Measurements from ENCODE around the gene PXDN. TPM values are rescaled to one million over a fixed set of nuclear protein-coding genes. Genes with fewer than 3 reads are reported as not detected.

PXDN gene
- total and polyA plus RNA-seq, 10 of the 15 experiments (the other 5 are each of a cell fraction or from before 2014, with no cell fraction given) = 0.12 to 0.69 (median 0.23) TPM; not detected in 5

DNA sequence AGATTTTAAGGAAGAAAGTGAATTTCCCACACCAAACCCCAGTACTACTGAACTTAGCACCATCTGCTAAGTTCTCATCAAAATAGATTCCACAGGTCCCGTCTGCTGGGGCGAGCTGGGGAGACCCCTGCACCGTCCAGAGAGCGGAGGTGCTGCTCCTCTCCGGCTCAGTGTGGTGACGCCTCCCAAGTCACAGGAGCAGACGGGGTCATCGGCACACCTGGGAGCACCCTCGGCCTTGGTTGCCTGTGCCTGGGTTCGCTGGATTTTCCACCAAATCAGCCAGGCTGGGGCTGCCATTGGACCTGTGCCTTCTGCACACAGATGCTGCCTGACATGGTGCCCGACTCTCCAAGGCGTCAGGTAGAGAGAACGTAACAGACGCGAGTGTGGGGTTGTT, 141.3 kb downstream of the PXDN start:
- RAD21 ChIA-PET (ENCODE audit: unreplicated experiment) = no interaction called here
- H3K27me3 ChIP-seq (replicated peaks in 1 of 2; ENCODE audit: control insufficient read depth in 2 of 2, insufficient read depth in 2 of 2, low read length in 1 of 2) = no peaks in the 10 kb centered on the region
- intact Hi-C loops (cut with micrococcal nuclease; ENCODE audit: unreplicated experiment) (no loop called here), in situ Hi-C loops (cut with MboI) (no loop called here)
- H3K79me2 ChIP-seq (ENCODE audit: control insufficient read depth, insufficient read depth, low read length) = no peaks in the 10 kb centered on the region
- CTCF ChIA-PET = no interaction called here
- 63% methylated on average over 15 of the region's 15 CpGs for WGBS (ENCODE audit: insufficient coverage, insufficient replicate concordance, low lambda C conversion rate, missing lambda C conversion rate)
- no peak overlapping the region for H2AFZ ChIP-seq (ENCODE audit: control insufficient read depth, low read depth, low read length)
- TF ChIP-seq ZBED1 (IDR thresholded peaks at IDR 0.05; ENCODE audit: borderline replicate concordance) (no peak), SRF (IDR thresholded peaks at IDR 0.05; ENCODE audit: low read depth in 2 of 2, low read length in 2 of 2) (no peak), EED (IDR thresholded peaks at IDR 0.05; ENCODE audit: low read depth) (no peak), MTA2 (IDR thresholded peaks at IDR 0.05; ENCODE audit: low read depth) (no peak)
- FAIRE-seq (no peak), DNase-seq (ENCODE audit: low read depth, low spot score) (no peak), ATAC-seq (no peak)
- POLR2A ChIA-PET = no interaction called here
- H3K27ac ChIP-seq (ENCODE audit: control insufficient read depth, insufficient read depth) = no peak overlapping the region
- H4K20me1 ChIP-seq (ENCODE audit: control insufficient read depth, insufficient read depth) = no peaks in the 10 kb centered on the region
- H3K36me3 ChIP-seq (ENCODE audit: control insufficient read depth in 2 of 2, insufficient read depth in 2 of 2, low read length in 1 of 2) = no peaks in the 10 kb centered on the region
- SMC1A ChIA-PET (ENCODE audit: uncharacterized antibody, unreplicated experiment) = no interaction called here
- H3K9ac ChIP-seq (ENCODE audit: control insufficient read depth, insufficient read depth, low read length) = no peak overlapping the region
- BruUV-seq (replicated peaks) = no TSS peak
- H3K9me3 ChIP-seq (replicated peaks; ENCODE audit: control insufficient read depth, insufficient read depth, low read length) = no peaks in the 10 kb centered on the region; the same call in 2 of the 3 replicates
- H3K4me2 ChIP-seq (ENCODE audit: control insufficient read depth, insufficient read depth) = no peak overlapping the region
- no peaks in the 10 kb centered on the region for H3K4me1 ChIP-seq (ENCODE audit: control insufficient read depth, insufficient read depth, low read length)
- H3K4me3 ChIP-seq = no peak overlapping the region

DNA sequence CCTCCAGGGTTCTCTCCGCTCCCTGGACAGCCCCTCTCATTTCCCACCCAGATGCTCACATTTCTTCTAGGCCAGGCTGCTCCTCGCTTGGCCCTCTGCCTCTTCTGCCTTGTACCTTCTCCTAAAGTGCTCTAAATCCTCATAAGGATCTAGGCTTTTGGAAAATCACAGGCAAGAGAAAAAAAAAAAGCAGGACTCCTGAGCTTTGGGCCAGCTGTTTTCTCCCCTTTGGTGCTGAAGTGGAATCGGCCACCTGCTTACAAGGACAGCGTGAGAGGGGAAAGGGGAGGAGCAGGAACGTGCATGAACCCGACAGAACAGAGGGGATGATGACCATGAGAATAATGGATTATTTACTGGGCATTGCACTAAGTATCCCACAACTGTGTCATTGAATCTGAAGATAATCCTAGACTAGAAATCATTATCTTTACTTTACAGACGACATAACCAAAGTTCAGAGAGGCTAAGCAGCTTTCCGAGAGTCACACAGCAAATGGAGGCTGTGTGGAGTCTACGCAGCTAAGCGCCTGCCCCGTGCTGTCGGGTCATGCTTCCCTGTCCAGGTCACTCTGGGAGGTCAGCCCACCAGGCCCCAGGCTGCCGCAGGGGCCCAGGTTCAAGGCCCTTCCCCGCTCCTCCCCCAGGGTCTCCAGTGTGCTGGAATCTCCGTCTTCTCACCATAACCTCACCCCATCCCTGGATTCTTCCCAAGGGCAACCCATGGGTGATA, 141.9 kb downstream of the PXDN start:
- RAD21 ChIA-PET (ENCODE audit: unreplicated experiment) = no interaction called here
- no peak for TF ChIP-seq MTA3 (IDR thresholded peaks at IDR 0.05; ENCODE audit: borderline replicate concordance, low read length)
- no peak for TF ChIP-seq RFX5 (IDR thresholded peaks at IDR 0.05; ENCODE audit: low read depth, low read length)
- TF ChIP-seq, protein P1, sequence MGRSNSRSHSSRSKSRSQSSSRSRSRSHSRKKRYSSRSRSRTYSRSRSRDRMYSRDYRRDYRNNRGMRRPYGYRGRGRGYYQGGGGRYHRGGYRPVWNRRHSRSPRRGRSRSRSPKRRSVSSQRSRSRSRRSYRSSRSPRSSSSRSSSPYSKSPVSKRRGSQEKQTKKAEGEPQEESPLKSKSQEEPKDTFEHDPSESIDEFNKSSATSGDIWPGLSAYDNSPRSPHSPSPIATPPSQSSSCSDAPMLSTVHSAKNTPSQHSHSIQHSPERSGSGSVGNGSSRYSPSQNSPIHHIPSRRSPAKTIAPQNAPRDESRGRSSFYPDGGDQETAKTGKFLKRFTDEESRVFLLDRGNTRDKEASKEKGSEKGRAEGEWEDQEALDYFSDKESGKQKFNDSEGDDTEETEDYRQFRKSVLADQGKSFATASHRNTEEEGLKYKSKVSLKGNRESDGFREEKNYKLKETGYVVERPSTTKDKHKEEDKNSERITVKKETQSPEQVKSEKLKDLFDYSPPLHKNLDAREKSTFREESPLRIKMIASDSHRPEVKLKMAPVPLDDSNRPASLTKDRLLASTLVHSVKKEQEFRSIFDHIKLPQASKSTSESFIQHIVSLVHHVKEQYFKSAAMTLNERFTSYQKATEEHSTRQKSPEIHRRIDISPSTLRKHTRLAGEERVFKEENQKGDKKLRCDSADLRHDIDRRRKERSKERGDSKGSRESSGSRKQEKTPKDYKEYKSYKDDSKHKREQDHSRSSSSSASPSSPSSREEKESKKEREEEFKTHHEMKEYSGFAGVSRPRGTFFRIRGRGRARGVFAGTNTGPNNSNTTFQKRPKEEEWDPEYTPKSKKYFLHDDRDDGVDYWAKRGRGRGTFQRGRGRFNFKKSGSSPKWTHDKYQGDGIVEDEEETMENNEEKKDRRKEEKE (IDR thresholded peaks at IDR 0.05) = no peak
- no peak for TF ChIP-seq KLF5 (IDR thresholded peaks at IDR 0.05; ENCODE audit: partially characterized antibody)
- no peak for TF ChIP-seq NFYB (IDR thresholded peaks at IDR 0.05; ENCODE audit: insufficient read depth, low read depth, low read length)
- TF ChIP-seq ATF3 (IDR thresholded peaks at IDR 0.05; ENCODE audit: borderline replicate concordance, extremely low read depth, low read depth, low read length) = no peak
- TF ChIP-seq, protein P2, sequence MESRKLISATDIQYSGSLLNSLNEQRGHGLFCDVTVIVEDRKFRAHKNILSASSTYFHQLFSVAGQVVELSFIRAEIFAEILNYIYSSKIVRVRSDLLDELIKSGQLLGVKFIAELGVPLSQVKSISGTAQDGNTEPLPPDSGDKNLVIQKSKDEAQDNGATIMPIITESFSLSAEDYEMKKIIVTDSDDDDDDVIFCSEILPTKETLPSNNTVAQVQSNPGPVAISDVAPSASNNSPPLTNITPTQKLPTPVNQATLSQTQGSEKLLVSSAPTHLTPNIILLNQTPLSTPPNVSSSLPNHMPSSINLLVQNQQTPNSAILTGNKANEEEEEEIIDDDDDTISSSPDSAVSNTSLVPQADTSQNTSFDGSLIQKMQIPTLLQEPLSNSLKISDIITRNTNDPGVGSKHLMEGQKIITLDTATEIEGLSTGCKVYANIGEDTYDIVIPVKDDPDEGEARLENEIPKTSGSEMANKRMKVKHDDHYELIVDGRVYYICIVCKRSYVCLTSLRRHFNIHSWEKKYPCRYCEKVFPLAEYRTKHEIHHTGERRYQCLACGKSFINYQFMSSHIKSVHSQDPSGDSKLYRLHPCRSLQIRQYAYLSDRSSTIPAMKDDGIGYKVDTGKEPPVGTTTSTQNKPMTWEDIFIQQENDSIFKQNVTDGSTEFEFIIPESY (IDR thresholded peaks at IDR 0.05) = no peak

More for the DNA sequence above, 141.9 kb downstream of the PXDN start:
- Histone ChIP-seq H3K79me2 (ENCODE audit: control insufficient read depth, insufficient read depth, low read length) (no peaks in the 10 kb centered on the region), H3K4me1 (ENCODE audit: control insufficient read depth, insufficient read depth, low read length) (no peaks in the 10 kb centered on the region), H3K27ac (ENCODE audit: control insufficient read depth, insufficient read depth) (no peak overlapping the region), H3K4me3 (no peak overlapping the region), H3K9me3 (replicated peaks; ENCODE audit: control insufficient read depth, insufficient read depth, low read length) (no peaks in the 10 kb centered on the region; the same call in 2 of the 3 replicates), H4K20me1 (ENCODE audit: control insufficient read depth, insufficient read depth) (no peaks in the 10 kb centered on the region), H3K9ac (ENCODE audit: control insufficient read depth, insufficient read depth, low read length) (no peak overlapping the region), H3K27me3 (replicated peaks in 1 of 2; ENCODE audit: control insufficient read depth in 2 of 2, insufficient read depth in 2 of 2, low read length in 1 of 2) (no peaks in the 10 kb centered on the region), H3K36me3 (ENCODE audit: control insufficient read depth in 2 of 2, insufficient read depth in 2 of 2, low read length in 1 of 2) (no peaks in the 10 kb centered on the region), H2AFZ (ENCODE audit: control insufficient read depth, low read depth, low read length) (no peak overlapping the region), H3K4me2 (ENCODE audit: control insufficient read depth, insufficient read depth) (no peak overlapping the region)
- no peak for ATAC-seq
- DNase-seq (ENCODE audit: low read depth, low spot score) = no peak
- ChIA-PET CTCF (no interaction called here), SMC1A (ENCODE audit: uncharacterized antibody, unreplicated experiment) (no interaction called here), POLR2A (no interaction called here)
- BruUV-seq (replicated peaks) = no TSS peak
- in situ Hi-C loops (cut with MboI) = no loop called here
- intact Hi-C loops (cut with micrococcal nuclease; ENCODE audit: unreplicated experiment) = no loop called here
- no peak for FAIRE-seq
- WGBS (ENCODE audit: insufficient coverage, insufficient replicate concordance, low lambda C conversion rate, missing lambda C conversion rate) = 54% methylated on average over 15 of the region's 15 CpGs

Data from GM12878 (cell line).